ENCODE results near the gene FLNA. TPM values are rescaled to one million over a fixed set of nuclear protein-coding genes. Genes with fewer than 3 reads are reported as not detected.

The FLNA gene
- total and polyA plus RNA-seq, 10 donors: 259 to 1,447 (median 600) TPM

DNA sequence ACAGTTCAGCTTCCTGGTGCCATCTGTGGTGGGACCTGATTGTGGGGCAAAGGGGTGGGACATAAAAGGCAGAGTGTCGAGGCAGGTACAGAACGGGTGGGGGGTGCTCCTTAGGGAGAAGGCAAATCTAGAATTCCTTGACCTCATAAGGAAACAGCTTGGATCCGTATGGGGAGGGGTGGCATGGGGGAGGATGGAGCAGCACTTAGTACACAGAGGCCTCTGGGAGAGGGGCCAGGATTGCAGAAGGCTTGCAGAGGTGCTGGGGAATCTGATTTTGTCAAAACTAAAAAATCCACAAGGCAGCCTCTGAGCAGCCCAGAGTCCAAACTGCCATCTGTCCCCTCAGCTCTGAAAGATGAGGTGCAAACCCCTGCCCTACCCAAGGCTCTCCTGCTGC is 2.3 kb upstream of the FLNA start:
- Histone ChIP-seq H3K36me3 (peaks cover 0 to 14% (median 0%) of the 10 kb centered on the region in 6 donors), H3K27me3 (replicated peaks in 1 of 7) (no peaks in the 10 kb centered on the region), H3K9me3 (peaks cover 0 to 4% (median 0%) of the 10 kb centered on the region in 8 donors), H3K4me1 (peaks cover 15 to 69% (median 45%) of the 10 kb centered on the region in 6 donors), H3K27ac (peak overlapping the region in 1 of 8 donors; percentile 99), H3K4me3 (no peak overlapping the region)
- no peak for TF ChIP-seq POLR2AphosphoS5 (IDR thresholded peaks at IDR 0.05)
- no peak for TF ChIP-seq POLR2A (IDR thresholded peaks at IDR 0.05)
- TF ChIP-seq CTCF (IDR thresholded peaks at IDR 0.05 in 8 of 11, conservative IDR thresholded peaks at IDR 0.05 in 3 of 11): no peak
- WGBS, 5 donors: 69 to 86% (median 84%) methylated on average over 3 of the region's 3 CpGs
- DNase-seq: no peak
- intact Hi-C loops (cut with DNase I; ENCODE audit: low total_unique reads): no loop called here

- H3K27me3 ChIP-seq (replicated peaks in 1 of 7): no peaks in the 10 kb centered on the region
- peaks cover 8 to 60% (median 37%) of the 10 kb centered on the region in 6 donors for H3K4me1 ChIP-seq
- H3K9me3 ChIP-seq: peaks cover 0 to 4% (median 0%) of the 10 kb centered on the region in 8 donors
- no peaks in the 10 kb centered on the region for H3K36me3 ChIP-seq
- TF ChIP-seq CTCF (IDR thresholded peaks at IDR 0.05 in 8 of 11, conservative IDR thresholded peaks at IDR 0.05 in 3 of 11) (no peak), POLR2AphosphoS5 (IDR thresholded peaks at IDR 0.05) (no peak), POLR2A (IDR thresholded peaks at IDR 0.05) (no peak)
- DNase-seq: no peak
- intact Hi-C loops (cut with DNase I; ENCODE audit: low total_unique reads): no loop called here
- peak overlapping the region in 1 of 8 donors; percentile 91 for H3K4me3 ChIP-seq
- WGBS, 5 donors: 74 to 91% (median 84%) methylated on average over 9 to 10 of the region's 10 CpGs
- H3K27ac ChIP-seq: peak overlapping the region in 6 of 8 donors; percentile 22 to 94 (median 76)
These were observed 696 bp upstream of the FLNA start for GRCh38 chrX:154375156-154375504.

DNA sequence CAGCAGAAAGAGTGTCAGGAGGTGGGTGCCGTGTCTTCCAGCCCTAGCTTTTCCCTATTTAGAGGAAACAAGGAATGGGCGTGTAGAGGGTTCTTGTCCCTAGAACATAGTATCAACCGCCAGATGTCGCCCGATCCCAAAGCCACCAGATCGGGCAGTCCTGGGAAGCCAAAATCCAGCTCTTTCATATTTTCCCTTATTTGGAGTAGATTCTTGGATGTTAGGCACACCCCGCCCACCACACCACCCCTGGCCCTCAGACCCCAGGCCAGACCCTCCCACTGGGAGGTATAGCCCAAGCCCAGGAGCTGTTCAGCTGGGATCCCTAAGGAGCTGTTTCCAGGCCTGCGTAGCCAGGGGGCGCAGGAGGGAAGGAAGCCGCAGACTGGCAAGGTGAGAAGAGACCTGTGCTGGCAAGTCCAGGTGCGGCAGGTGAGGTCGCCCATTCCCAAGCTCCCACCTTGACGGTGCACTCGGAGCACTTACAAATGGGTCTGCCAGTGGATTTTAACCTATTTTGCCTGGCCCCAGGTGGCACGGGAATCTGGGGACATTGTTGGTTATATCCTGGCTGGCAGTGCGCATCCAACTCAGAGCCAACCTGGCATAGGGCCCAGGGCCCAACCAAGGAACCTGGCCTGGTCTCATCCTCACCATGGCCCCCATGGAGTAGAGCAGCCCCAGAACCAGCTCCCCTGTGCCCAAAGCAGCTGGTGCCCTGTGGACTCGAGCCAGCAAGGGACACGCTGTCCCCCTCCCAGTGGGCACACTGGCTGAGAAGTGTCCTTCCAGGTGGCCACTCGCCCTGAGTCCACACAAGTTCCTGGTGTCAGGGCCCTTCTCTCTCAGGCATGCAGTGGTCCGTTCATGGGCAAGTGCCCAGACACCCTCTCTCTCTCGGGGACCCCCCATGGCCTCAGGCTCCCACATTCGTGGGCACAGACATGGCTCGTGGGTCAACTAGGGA is 811 bp downstream of the FLNA start:
- peak; percentile 33 to 52 (median 46) for TF ChIP-seq POLR2AphosphoS5 (IDR thresholded peaks at IDR 0.05)
- TF ChIP-seq POLR2A (IDR thresholded peaks at IDR 0.05): no peak
- TF ChIP-seq CTCF (IDR thresholded peaks at IDR 0.05 in 8 of 11, conservative IDR thresholded peaks at IDR 0.05 in 3 of 11): peak in 10 of 11 experiments; percentile 4 to 67 (median 49)
- no peak for DNase-seq
- no peaks in the 10 kb centered on the region for H3K36me3 ChIP-seq
- H3K9me3 ChIP-seq: peaks cover 0 to 2% (median 0%) of the 10 kb centered on the region in 8 donors
- H3K27me3 ChIP-seq (replicated peaks in 1 of 7): no peaks in the 10 kb centered on the region
- 14 to 53% (median 29%) methylated on average over 21 to 23 of the region's 23 CpGs; no CpG with 5 or more reads in 1 of the 5 donors for WGBS, 5 donors
- intact Hi-C loops (cut with DNase I; ENCODE audit: low total_unique reads): no loop called here
- peaks cover 15 to 69% (median 43%) of the 10 kb centered on the region in 6 donors for H3K4me1 ChIP-seq
- peak overlapping the region; percentile 7 to 91 (median 30) for H3K4me3 ChIP-seq
- H3K27ac ChIP-seq: peak overlapping the region in 7 of 8 donors; percentile 49 to 94 (median 67)

GRCh38 chrX:154372612-154373022 is 1.8 kb downstream of the FLNA start:
- intact Hi-C loops (cut with DNase I; ENCODE audit: low total_unique reads): no loop called here
- Histone ChIP-seq H3K27ac (peak overlapping the region in 6 of 8 donors; percentile 57 to 94 (median 88)), H3K36me3 (peaks cover 0 to 7% (median 3%) of the 10 kb centered on the region in 6 donors), H3K4me3 (peak overlapping the region in 5 of 8 donors; percentile 65 to 91 (median 82)), H3K9me3 (no peaks in the 10 kb centered on the region), H3K27me3 (replicated peaks in 1 of 7) (no peaks in the 10 kb centered on the region), H3K4me1 (peaks cover 15 to 73% (median 49%) of the 10 kb centered on the region in 6 donors)
- no peak for DNase-seq
- WGBS, 5 donors: 21 to 53% (median 26%) methylated on average over 5 of the region's 5 CpGs
- TF ChIP-seq POLR2AphosphoS5 (IDR thresholded peaks at IDR 0.05) (no peak), POLR2A (IDR thresholded peaks at IDR 0.05) (no peak), CTCF (IDR thresholded peaks at IDR 0.05 in 8 of 11, conservative IDR thresholded peaks at IDR 0.05 in 3 of 11) (no peak)
